ENCODE results near the gene AATK. TPM values are rescaled to one million over a fixed set of nuclear protein-coding genes. Genes with fewer than 3 reads are reported as not detected.

Gene AATK
- total and polyA plus RNA-seq, 2 experiments from 2014 or later: 1.1 to 5.0 TPM

DNA sequence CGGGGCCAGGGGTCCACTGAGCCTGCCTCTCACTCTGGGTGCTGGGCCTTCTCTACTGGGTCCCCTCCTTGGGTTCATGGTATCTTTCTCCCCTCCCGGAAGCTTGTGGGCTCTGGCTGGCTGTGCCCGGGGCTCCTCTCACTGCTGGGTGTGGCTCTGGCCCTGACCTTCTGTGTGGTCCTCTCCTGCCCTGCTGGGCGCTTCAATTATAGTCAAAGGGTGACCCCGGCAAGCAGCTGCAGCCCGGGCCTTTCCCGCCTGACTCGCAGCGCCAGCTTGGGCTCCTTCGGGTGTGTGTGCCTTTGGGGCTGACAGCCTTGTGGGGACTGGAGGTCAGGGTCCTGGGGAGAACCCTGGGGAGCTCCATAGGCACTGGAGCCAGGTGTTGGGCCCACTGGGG lies 55.0 kb downstream of the AATK start:
- Histone ChIP-seq H3K79me2 (replicated peaks; ENCODE audit: insufficient read depth) (no peaks in the 10 kb centered on the region), H3K4me2 (no peak overlapping the region), H3K27ac (ENCODE audit: low read depth) (no peak overlapping the region), H2AFZ (no peak overlapping the region), H3K4me3 (no peak overlapping the region), H3K9me2 (ENCODE audit: insufficient read depth) (no peaks in the 10 kb centered on the region), H3F3A (replicated peaks; ENCODE audit: low read depth) (no peaks in the 10 kb centered on the region), H3K4me1 (ENCODE audit: insufficient read depth) (no peaks in the 10 kb centered on the region), H3K27me3 (ENCODE audit: insufficient read depth) (no peaks in the 10 kb centered on the region), H4K20me1 (replicated peaks; ENCODE audit: insufficient read depth) (no peaks in the 10 kb centered on the region), H3K36me3 (ENCODE audit: insufficient read depth) (no peaks in the 10 kb centered on the region)
- DNase-seq (ENCODE audit: low spot score) (no peak), ATAC-seq (no peak)
- H3K27me3 Mint-ChIP-seq (ENCODE audit: insufficient read depth, low read depth, poor library complexity): peaks cover 8% of the 10 kb centered on the region
- no peak overlapping the region for H3K4me3 Mint-ChIP-seq
- H3K36me3 Mint-ChIP-seq (ENCODE audit: low read depth): no peaks in the 10 kb centered on the region
- H3K9me3 Mint-ChIP-seq: no peaks in the 10 kb centered on the region
- H3K27ac Mint-ChIP-seq: no peak overlapping the region
- no peak for TF ChIP-seq EZH2 (IDR thresholded peaks at IDR 0.05; ENCODE audit: low read depth, unreplicated experiment)
- no peak for TF ChIP-seq ZNF114 (CRISPR knock-in tag; IDR thresholded peaks at IDR 0.05)
- no peak for TF ChIP-seq CREB1 (CRISPR knock-in tag; IDR thresholded peaks at IDR 0.05; ENCODE audit: low read depth)
- TF ChIP-seq, protein P1, sequence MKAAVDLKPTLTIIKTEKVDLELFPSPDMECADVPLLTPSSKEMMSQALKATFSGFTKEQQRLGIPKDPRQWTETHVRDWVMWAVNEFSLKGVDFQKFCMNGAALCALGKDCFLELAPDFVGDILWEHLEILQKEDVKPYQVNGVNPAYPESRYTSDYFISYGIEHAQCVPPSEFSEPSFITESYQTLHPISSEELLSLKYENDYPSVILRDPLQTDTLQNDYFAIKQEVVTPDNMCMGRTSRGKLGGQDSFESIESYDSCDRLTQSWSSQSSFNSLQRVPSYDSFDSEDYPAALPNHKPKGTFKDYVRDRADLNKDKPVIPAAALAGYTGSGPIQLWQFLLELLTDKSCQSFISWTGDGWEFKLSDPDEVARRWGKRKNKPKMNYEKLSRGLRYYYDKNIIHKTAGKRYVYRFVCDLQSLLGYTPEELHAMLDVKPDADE (IDR thresholded peaks at IDR 0.05): no peak
- TF ChIP-seq, protein P2, sequence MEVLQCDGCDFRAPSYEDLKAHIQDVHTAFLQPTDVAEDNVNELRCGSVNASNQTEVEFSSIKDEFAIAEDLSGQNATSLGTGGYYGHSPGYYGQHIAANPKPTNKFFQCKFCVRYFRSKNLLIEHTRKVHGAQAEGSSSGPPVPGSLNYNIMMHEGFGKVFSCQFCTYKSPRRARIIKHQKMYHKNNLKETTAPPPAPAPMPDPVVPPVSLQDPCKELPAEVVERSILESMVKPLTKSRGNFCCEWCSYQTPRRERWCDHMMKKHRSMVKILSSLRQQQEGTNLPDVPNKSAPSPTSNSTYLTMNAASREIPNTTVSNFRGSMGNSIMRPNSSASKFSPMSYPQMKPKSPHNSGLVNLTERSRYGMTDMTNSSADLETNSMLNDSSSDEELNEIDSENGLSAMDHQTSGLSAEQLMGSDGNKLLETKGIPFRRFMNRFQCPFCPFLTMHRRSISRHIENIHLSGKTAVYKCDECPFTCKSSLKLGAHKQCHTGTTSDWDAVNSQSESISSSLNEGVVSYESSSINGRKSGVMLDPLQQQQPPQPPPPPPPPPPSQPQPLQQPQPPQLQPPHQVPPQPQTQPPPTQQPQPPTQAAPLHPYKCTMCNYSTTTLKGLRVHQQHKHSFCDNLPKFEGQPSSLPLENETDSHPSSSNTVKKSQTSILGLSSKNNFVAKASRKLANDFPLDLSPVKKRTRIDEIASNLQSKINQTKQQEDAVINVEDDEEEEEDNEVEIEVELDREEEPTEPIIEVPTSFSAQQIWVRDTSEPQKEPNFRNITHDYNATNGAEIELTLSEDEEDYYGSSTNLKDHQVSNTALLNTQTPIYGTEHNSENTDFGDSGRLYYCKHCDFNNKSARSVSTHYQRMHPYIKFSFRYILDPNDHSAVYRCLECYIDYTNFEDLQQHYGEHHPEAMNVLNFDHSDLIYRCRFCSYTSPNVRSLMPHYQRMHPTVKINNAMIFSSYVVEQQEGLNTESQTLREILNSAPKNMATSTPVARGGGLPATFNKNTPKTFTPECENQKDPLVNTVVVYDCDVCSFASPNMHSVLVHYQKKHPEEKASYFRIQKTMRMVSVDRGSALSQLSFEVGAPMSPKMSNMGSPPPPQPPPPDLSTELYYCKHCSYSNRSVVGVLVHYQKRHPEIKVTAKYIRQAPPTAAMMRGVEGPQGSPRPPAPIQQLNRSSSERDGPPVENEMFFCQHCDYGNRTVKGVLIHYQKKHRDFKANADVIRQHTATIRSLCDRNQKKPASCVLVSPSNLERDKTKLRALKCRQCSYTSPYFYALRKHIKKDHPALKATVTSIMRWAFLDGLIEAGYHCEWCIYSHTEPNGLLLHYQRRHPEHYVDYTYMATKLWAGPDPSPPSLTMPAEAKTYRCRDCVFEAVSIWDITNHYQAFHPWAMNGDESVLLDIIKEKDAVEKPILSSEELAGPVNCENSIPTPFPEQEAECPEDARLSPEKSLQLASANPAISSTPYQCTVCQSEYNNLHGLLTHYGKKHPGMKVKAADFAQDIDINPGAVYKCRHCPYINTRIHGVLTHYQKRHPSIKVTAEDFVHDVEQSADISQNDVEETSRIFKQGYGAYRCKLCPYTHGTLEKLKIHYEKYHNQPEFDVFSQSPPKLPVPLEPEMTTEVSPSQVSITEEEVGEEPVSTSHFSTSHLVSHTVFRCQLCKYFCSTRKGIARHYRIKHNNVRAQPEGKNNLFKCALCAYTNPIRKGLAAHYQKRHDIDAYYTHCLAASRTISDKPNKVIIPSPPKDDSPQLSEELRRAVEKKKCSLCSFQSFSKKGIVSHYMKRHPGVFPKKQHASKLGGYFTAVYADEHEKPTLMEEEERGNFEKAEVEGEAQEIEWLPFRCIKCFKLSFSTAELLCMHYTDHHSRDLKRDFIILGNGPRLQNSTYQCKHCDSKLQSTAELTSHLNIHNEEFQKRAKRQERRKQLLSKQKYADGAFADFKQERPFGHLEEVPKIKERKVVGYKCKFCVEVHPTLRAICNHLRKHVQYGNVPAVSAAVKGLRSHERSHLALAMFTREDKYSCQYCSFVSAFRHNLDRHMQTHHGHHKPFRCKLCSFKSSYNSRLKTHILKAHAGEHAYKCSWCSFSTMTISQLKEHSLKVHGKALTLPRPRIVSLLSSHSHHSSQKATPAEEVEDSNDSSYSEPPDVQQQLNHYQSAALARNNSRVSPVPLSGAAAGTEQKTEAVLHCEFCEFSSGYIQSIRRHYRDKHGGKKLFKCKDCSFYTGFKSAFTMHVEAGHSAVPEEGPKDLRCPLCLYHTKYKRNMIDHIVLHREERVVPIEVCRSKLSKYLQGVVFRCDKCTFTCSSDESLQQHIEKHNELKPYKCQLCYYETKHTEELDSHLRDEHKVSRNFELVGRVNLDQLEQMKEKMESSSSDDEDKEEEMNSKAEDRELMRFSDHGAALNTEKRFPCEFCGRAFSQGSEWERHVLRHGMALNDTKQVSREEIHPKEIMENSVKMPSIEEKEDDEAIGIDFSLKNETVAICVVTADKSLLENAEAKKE (CRISPR knock-in tag; IDR thresholded peaks at IDR 0.05): no peak
- TF ChIP-seq EZH2phosphoT487 (IDR thresholded peaks at IDR 0.05; ENCODE audit: unreplicated experiment): no peak
- TF ChIP-seq STAT1 (IDR thresholded peaks at IDR 0.05; ENCODE audit: unreplicated experiment): no peak
- no peak for TF ChIP-seq NANOG (IDR thresholded peaks at IDR 0.05; ENCODE audit: borderline replicate concordance)
- no peak for TF ChIP-seq JUNB (IDR thresholded peaks at IDR 0.05; ENCODE audit: unreplicated experiment)
- TF ChIP-seq, protein P3, sequence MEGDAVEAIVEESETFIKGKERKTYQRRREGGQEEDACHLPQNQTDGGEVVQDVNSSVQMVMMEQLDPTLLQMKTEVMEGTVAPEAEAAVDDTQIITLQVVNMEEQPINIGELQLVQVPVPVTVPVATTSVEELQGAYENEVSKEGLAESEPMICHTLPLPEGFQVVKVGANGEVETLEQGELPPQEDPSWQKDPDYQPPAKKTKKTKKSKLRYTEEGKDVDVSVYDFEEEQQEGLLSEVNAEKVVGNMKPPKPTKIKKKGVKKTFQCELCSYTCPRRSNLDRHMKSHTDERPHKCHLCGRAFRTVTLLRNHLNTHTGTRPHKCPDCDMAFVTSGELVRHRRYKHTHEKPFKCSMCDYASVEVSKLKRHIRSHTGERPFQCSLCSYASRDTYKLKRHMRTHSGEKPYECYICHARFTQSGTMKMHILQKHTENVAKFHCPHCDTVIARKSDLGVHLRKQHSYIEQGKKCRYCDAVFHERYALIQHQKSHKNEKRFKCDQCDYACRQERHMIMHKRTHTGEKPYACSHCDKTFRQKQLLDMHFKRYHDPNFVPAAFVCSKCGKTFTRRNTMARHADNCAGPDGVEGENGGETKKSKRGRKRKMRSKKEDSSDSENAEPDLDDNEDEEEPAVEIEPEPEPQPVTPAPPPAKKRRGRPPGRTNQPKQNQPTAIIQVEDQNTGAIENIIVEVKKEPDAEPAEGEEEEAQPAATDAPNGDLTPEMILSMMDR (conservative IDR thresholded peaks at IDR 0.05; ENCODE audit: low read depth in 2 of 2): no peak
- TF ChIP-seq POLR2AphosphoS5 (IDR thresholded peaks at IDR 0.05; ENCODE audit: low read depth): no peak
- TF ChIP-seq, protein P4, sequence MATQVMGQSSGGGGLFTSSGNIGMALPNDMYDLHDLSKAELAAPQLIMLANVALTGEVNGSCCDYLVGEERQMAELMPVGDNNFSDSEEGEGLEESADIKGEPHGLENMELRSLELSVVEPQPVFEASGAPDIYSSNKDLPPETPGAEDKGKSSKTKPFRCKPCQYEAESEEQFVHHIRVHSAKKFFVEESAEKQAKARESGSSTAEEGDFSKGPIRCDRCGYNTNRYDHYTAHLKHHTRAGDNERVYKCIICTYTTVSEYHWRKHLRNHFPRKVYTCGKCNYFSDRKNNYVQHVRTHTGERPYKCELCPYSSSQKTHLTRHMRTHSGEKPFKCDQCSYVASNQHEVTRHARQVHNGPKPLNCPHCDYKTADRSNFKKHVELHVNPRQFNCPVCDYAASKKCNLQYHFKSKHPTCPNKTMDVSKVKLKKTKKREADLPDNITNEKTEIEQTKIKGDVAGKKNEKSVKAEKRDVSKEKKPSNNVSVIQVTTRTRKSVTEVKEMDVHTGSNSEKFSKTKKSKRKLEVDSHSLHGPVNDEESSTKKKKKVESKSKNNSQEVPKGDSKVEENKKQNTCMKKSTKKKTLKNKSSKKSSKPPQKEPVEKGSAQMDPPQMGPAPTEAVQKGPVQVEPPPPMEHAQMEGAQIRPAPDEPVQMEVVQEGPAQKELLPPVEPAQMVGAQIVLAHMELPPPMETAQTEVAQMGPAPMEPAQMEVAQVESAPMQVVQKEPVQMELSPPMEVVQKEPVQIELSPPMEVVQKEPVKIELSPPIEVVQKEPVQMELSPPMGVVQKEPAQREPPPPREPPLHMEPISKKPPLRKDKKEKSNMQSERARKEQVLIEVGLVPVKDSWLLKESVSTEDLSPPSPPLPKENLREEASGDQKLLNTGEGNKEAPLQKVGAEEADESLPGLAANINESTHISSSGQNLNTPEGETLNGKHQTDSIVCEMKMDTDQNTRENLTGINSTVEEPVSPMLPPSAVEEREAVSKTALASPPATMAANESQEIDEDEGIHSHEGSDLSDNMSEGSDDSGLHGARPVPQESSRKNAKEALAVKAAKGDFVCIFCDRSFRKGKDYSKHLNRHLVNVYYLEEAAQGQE (IDR thresholded peaks at IDR 0.05; ENCODE audit: unreplicated experiment): no peak
- no peak for TF ChIP-seq ZNF331 (CRISPR knock-in tag; IDR thresholded peaks at IDR 0.05; ENCODE audit: low read depth)
- no peaks in the 10 kb centered on the region for H3K4me1 Mint-ChIP-seq

Measured in GM23338 (cell line).